ENCODE measurements around the gene GPX5.

GRCh38 chr6:28515676-28516075 lies 10.0 kb upstream of the GPX5 start, which contains the start of gene GPX6:
- no peak for TF ChIP-seq REST (IDR thresholded peaks at IDR 0.05; ENCODE audit: low read depth)
- no peak for TF ChIP-seq RAD21 (IDR thresholded peaks at IDR 0.05; ENCODE audit: low read depth)
- TF ChIP-seq TAF1 (IDR thresholded peaks at IDR 0.05; ENCODE audit: low read depth), result no peak
- no peak for TF ChIP-seq MAX (IDR thresholded peaks at IDR 0.05)
- no peak for TF ChIP-seq TCF12 (IDR thresholded peaks at IDR 0.05; ENCODE audit: low read depth)
- TF ChIP-seq EP300 (IDR thresholded peaks at IDR 0.05; ENCODE audit: borderline replicate concordance), result no peak
- no peak for TF ChIP-seq CEBPB (IDR thresholded peaks at IDR 0.05)
- TF ChIP-seq YY1 (IDR thresholded peaks at IDR 0.05; ENCODE audit: low read depth), result no peak
